HTR-8/SVneo (cell line): Measurements from ENCODE around the gene PIGV.
"Not testable (repeated sequence)": the region's sequence is repeated elsewhere in the genome, so short reads cannot be mapped to it uniquely, and the experiment has no call there.

Experiments
- DNase-seq: peaks from one replicate; pipeline ENCODE4 v3.0.0; 2011; ENCODE audit warnings: low spot score, mixed read lengths; ENCODE audit not compliant: insufficient read length
- FAIRE-seq: peaks from 2 replicates; lab custom pipeline; 2011; peaks lifted over from hg19 to GRCh38; lab: Jason Lieb, UNC

Gene PIGV

GRCh38 chr1:26829184-26829911 lies 41.6 kb downstream of the PIGV start:
- DNase-seq (no peak), FAIRE-seq (no peak)

GRCh38 chr1:26831059-26831458 lies 43.3 kb downstream of the PIGV start:
- DNase-seq (no peak), FAIRE-seq (no peak)

- no peak for FAIRE-seq
- no peak for DNase-seq
Observed at GRCh38 chr1:26831546-26832248, 43.9 kb downstream of the PIGV start.

GRCh38 chr1:26832249-26832960 lies 44.7 kb downstream of the PIGV start:
- FAIRE-seq = no peak

GRCh38 chr1:26833432-26834405 lies 46.0 kb downstream of the PIGV start:
- FAIRE-seq = no peak
- no peak for DNase-seq

More at GRCh38 chr1:26832249-26832960, 44.7 kb downstream of the PIGV start:
- DNase-seq = no peak

GRCh38 chr1:26837665-26838064 lies 49.9 kb downstream of the PIGV start:
- not testable (repeated sequence) for FAIRE-seq, DNase-seq

GRCh38 chr1:26838474-26839338 lies 51.0 kb downstream of the PIGV start:
- DNase-seq (no peak), FAIRE-seq (no peak)

- DNase-seq (no peak), FAIRE-seq (no peak)
Observed at GRCh38 chr1:26839339-26839722, 51.6 kb downstream of the PIGV start.

GRCh38 chr1:26839779-26840178 lies 52.0 kb downstream of the PIGV start:
- FAIRE-seq = no peak
- DNase-seq = no peak

- DNase-seq = no peak
- FAIRE-seq = no peak
Observed at GRCh38 chr1:26844424-26845196, 56.9 kb downstream of the PIGV start.

- FAIRE-seq, DNase-seq: not testable (repeated sequence)
Observed at GRCh38 chr1:26847826-26848225, 60.1 kb downstream of the PIGV start.
